HepG2 (cell line): ENCODE measurements around the gene HIF1AN. TPM values are rescaled to one million over a fixed set of nuclear protein-coding genes. Genes with fewer than 3 reads are reported as not detected.

Source experiments
- ATM ChIP-seq: fragments of 450-650 bp; IDR thresholded peaks from 2 replicates; pipeline ENCODE4 v1.7.1; 2017; ENCODE audit warnings: mild to moderate bottlenecking, borderline replicate concordance
- FOXO1 ChIP-seq: sonication (generic); formaldehyde crosslinking; IDR thresholded peaks from 2 replicates; pipeline ENCODE4 v1.4.0; 2020; ENCODE audit warnings: missing genetic modification reagents
- HMGXB3 ChIP-seq: sonication (generic); formaldehyde crosslinking; IDR thresholded peaks from 2 replicates; pipeline ENCODE4 v1.4.0; 2020; ENCODE audit warnings: missing genetic modification reagents, borderline replicate concordance
- HOXA7 ChIP-seq: sonication (generic); formaldehyde crosslinking; IDR thresholded peaks from 2 replicates; pipeline ENCODE4 v1.8.1; 2022; ENCODE audit warnings: mild to moderate bottlenecking, missing genetic modification reagents, moderate library complexity
- PATZ1 ChIP-seq: sonication (generic); formaldehyde crosslinking; IDR thresholded peaks from 2 replicates; pipeline ENCODE4 v1.4.0; 2020; ENCODE audit warnings: missing genetic modification reagents
- PHF8 ChIP-seq: sonication (generic); formaldehyde crosslinking; IDR thresholded peaks from 2 replicates; pipeline ENCODE4 v1.5.0; 2020; ENCODE audit warnings: missing genetic modification reagents
- POLR2A ChIP-seq, 2 experiments: IDR thresholded peaks; 2 replicates each; pipeline ENCODE4 v1.6.1; 2011; ENCODE audit warnings: low read depth in 2 of 2, low read length in 2 of 2, mild to moderate bottlenecking in 1 of 2, moderate library complexity in 1 of 2; ENCODE audit not compliant: insufficient read depth in 1 of 2
- PRDM10 ChIP-seq: sonication (generic); formaldehyde crosslinking; IDR thresholded peaks from 2 replicates; pipeline ENCODE4 v1.4.0; 2020; ENCODE audit warnings: low read depth, missing genetic modification reagents
- RBFOX2 ChIP-seq: fragments of 200-400 bp; formaldehyde crosslinking; IDR thresholded peaks from 2 replicates; pipeline ENCODE4 v1.6.1; 2017; ENCODE audit warnings: low read depth, mild to moderate bottlenecking, low read length
- RFX3 ChIP-seq: IDR thresholded peaks from 2 replicates; pipeline ENCODE4 v1.6.1; 2016; ENCODE audit warnings: missing biosample characterization, missing genetic modification reagents
- RFXAP ChIP-seq: sonication (generic); formaldehyde crosslinking; IDR thresholded peaks from 2 replicates; pipeline ENCODE4 v1.4.0; 2020; ENCODE audit warnings: missing genetic modification reagents, borderline replicate concordance
- SNRNP70 ChIP-seq: fragments of 200-400 bp; formaldehyde crosslinking; IDR thresholded peaks from 2 replicates; pipeline ENCODE4 v1.6.1; 2017; ENCODE audit warnings: mild to moderate bottlenecking, low read depth, low read length, moderate library complexity
- TGIF2 ChIP-seq: IDR thresholded peaks from 2 replicates; pipeline ENCODE4 v1.6.1; 2016; ENCODE audit warnings: control low read depth, missing compliant biosample characterization
- ZBTB7A ChIP-seq: sonication (generic); formaldehyde crosslinking; IDR thresholded peaks from 2 replicates; pipeline ENCODE4 v1.8.0; 2022; ENCODE audit warnings: mild to moderate bottlenecking, missing genetic modification reagents
- ZBTB8A ChIP-seq: sonication (generic); formaldehyde crosslinking; IDR thresholded peaks from 2 replicates; pipeline ENCODE4 v1.4.0; 2020; ENCODE audit warnings: mild to moderate bottlenecking, low read depth, missing genetic modification reagents, borderline replicate concordance
- ZNF253 ChIP-seq: sonication (generic); formaldehyde crosslinking; IDR thresholded peaks from 2 replicates; pipeline ENCODE4 v1.8.0; 2022; ENCODE audit warnings: mild to moderate bottlenecking, missing genetic modification reagents, borderline replicate concordance
- ZNF614 ChIP-seq: IDR thresholded peaks from 2 replicates; pipeline ENCODE4 v1.6.1; 2018; ENCODE audit warnings: missing biosample characterization, missing genetic modification reagents, inconsistent platforms, borderline replicate concordance
- ZNF615 ChIP-seq: sonication (generic); formaldehyde crosslinking; IDR thresholded peaks from 2 replicates; pipeline ENCODE4 v1.5.0; 2020; ENCODE audit warnings: mild to moderate bottlenecking, missing genetic modification reagents, borderline replicate concordance
- ZNF644 ChIP-seq: IDR thresholded peaks from 2 replicates; pipeline ENCODE4 v1.6.1; 2016; ENCODE audit warnings: low read depth
- ZNF709 ChIP-seq: sonication (generic); formaldehyde crosslinking; IDR thresholded peaks from 2 replicates; pipeline ENCODE4 v1.5.0; 2020; ENCODE audit warnings: mild to moderate bottlenecking, missing genetic modification reagents
- ZNF780A ChIP-seq: sonication (generic); formaldehyde crosslinking; IDR thresholded peaks from 2 replicates; pipeline ENCODE4 v1.8.0; 2022; ENCODE audit warnings: mild to moderate bottlenecking, missing genetic modification reagents, moderate library complexity
- ZNF850 ChIP-seq: sonication (generic); formaldehyde crosslinking; conservative IDR thresholded peaks from 2 replicates; pipeline ENCODE4 v1.9.0; 2021; ENCODE audit warnings: mild to moderate bottlenecking, missing genetic modification reagents
- polyA plus RNA-seq, 8 experiments: library from polyadenylated mRNA; depleted of rRNA in 3 of 8; stranded (reverse) in 7 of 8; unstranded in 1 of 8; fragments of >200 nt; fragmentation: Illumina TruSeq in 4 of 8; extraction: Trizol in 4 of 8; gene quantifications; 2 replicates each; pipeline versions ENCODE4 v1.2.1 to v1.2.3, GENCODE V29; 2011 to 2016; ENCODE audit warnings: low read depth in 4 of 8, missing spikeins in 1 of 8, mixed read lengths in 1 of 8; ENCODE audit not compliant: insufficient read depth in 1 of 8
- total RNA-seq, 5 experiments: library from RNA; depleted of rRNA; stranded (reverse); fragments of >200 nt; fragmentation: Illumina TruSeq; extraction: Trizol; gene quantifications; 2 replicates each; pipeline ENCODE4 v1.2.3, GENCODE V29; 2016; ENCODE audit warnings: low read depth in 1 of 5

HIF1AN gene
- total and polyA plus RNA-seq, 2 of the 13 experiments (the other 11 are each of a cell fraction or from before 2014, with no cell fraction given), result 8.6 to 10.7 TPM

GRCh38 chr10:100562008-100562672, 26.4 kb downstream of the HIF1AN start (continued):
- no peak for TF ChIP-seq PATZ1 (CRISPR knock-in tag)
- TF ChIP-seq RFX3, result no peak
- no peak for TF ChIP-seq RBFOX2
- TF ChIP-seq TGIF2 (CRISPR knock-in tag), result no peak
- no peak for TF ChIP-seq ATM
- TF ChIP-seq ZNF780A (CRISPR knock-in tag), result no peak
- TF ChIP-seq FOXO1 (CRISPR knock-in tag), result 0 out of 2 replicates have a peak, but pooled peaks have one; percentile 14
- no peak for TF ChIP-seq HOXA7 (CRISPR knock-in tag)
- TF ChIP-seq PRDM10 (CRISPR knock-in tag), result no peak
- TF ChIP-seq PHF8 (CRISPR knock-in tag), result no peak
- TF ChIP-seq ZBTB8A (CRISPR knock-in tag), result no peak
- TF ChIP-seq ZNF614, result no peak
- no peak for TF ChIP-seq HMGXB3
- TF ChIP-seq ZNF253 (CRISPR knock-in tag), result no peak
- TF ChIP-seq POLR2A (IDR thresholded peaks at IDR 0.05; ENCODE audit: insufficient read depth in 1 of 2, low read depth in 2 of 2, low read length in 2 of 2), result no peak
- TF ChIP-seq ZBTB7A (CRISPR knock-in tag), result no peak
- TF ChIP-seq RFXAP (CRISPR knock-in tag), result no peak
- TF ChIP-seq ZNF850 (CRISPR knock-in tag), result no peak
- TF ChIP-seq ZNF644 (CRISPR knock-in tag), result no peak
- no peak for TF ChIP-seq ZNF615 (CRISPR knock-in tag)
- no peak for TF ChIP-seq ZNF709 (CRISPR knock-in tag)
- TF ChIP-seq SNRNP70, result no peak
